ENCODE results near the gene TMEM119.

- TF ChIP-seq CTCF (IDR thresholded peaks at IDR 0.05; ENCODE audit: insufficient read depth, low read length) (no peak), REST (IDR thresholded peaks at IDR 0.05; ENCODE audit: insufficient replicate concordance, low read depth) (no peak), POLR2AphosphoS5 (IDR thresholded peaks at IDR 0.05; ENCODE audit: low read depth) (no peak)
Observed at GRCh38 chr12:108606492-108606891, 8.6 kb upstream of the TMEM119 start.
